ENCODE data around the gene EHD3.

Gene EHD3

DNA sequence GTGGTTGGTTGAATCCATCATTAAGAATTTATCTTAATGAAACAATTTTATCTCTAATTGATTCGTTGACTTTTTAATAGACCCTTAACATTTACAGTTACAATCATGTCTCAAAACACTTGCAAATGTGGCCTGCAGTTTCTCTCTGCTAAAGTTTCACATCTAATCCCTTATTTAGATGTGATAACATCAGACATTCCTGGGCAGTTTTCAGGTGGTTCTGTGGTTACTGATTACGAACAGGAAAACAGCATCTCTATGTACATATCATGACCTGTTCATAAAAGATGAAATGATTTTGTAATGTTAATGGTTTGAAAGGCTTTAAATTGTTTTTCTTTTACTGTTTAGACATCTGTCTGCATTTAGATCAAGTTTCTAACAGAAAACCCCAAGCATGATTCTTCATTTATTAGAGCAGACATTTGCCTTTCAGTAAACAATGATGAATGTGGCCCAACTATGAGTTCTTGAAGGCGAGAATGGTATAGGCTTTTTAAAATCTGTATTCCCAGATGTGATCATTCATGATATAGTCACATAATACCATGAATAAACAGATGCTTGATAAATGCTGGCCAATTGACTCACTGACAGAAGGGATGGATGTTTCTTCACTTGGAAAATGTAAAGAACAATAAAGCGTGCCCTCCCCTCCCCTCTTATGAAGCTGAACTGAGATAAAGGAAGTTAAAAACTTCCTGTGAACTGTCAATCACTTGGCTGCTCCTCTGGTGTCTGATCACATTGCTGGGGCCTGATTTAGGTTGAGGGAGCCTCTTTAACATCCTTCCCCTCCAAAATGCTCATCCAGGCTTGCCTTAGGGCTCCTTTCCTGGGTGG lies 20.1 kb upstream of the EHD3 start:
- DNase-seq: peak in 1 of 3 donors; percentile 4

- no peak for DNase-seq
Measured at GRCh38 chr2:31214444-31214915, 19.5 kb upstream of the EHD3 start.

DNA sequence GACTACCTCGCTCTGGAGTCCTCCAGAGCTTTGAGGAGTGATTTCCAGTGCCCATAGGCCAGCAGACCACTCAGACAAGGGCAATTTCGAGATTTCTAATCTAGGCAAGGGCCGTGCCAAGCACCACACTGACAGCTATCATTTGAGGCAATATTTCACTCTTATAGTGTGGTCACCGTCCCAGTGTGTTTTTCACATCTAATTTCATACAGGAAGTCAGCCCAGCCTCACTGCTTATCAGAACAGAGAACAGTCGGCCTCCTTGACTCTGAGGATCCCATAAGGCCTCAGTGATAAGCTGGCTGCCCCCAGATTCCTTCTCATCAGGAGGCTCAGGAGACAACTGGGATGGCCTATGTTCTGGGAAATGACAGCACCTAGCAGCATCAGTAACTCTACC lies 17.2 kb upstream of the EHD3 start:
- DNase-seq: no peak

GRCh38 chr2:31217465-31218200 lies 16.3 kb upstream of the EHD3 start, which contains the start of gene CAPN14:
CAPN14 (minus strand) TSS chr2:31217515; CDS start chr2:31205447, 12,068 bp downstream.
- no peak for DNase-seq

GRCh38 chr2:31219131-31219969 lies 14.6 kb upstream of the EHD3 start:
- peak; percentile 73 to 86 (median 85) for DNase-seq

DNA sequence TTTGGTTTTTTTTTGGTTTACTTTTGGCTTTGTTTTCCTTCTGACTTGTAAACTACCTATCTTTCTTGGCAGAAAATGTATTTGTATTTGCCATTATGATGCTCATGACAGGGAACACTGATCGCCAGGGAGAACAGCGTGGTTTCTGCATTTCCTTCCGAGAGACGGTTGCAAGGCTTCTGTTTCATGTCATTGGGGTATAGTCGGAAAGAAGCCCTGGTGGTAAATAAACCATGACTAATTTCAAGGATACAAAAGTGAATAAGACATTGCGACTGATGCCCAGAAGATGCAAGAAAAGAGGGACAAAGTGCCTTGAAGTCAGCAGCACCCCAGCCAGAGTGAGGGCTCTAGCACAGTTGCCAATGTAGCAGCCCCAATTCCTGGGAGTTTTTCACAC lies 12.4 kb upstream of the EHD3 start:
- DNase-seq: peak in 1 of 3 donors; percentile 10

- DNase-seq: peak in 1 of 3 donors; percentile 27
Measured at GRCh38 chr2:31222071-31222470, 11.9 kb upstream of the EHD3 start.

- DNase-seq: no peak
Measured at GRCh38 chr2:31223026-31223425, 10.9 kb upstream of the EHD3 start.

- DNase-seq: no peak
Measured at GRCh38 chr2:31223749-31224148, 10.2 kb upstream of the EHD3 start.

DNA sequence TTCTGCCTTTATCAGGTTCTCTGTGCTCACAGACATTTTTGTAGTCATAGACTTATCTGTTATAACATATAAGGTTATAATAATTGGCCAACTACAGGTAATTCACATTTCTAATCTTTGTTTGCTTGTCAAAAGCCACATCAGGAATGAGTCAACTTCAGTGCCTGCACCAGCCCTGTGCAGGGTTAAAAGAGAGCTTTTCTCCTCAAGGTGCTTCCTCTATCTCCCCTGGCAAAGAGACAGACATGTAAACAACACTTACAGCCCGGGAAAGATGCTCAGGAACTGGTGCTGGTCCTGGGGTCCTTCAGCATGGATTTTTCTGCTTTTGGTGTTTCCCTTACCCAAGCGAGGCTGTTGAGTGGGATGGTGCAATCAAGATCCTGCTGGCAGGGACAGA lies 7.7 kb upstream of the EHD3 start:
- DNase-seq: no peak

GRCh38 chr2:31227110-31227509 lies 6.8 kb upstream of the EHD3 start:
- no peak for DNase-seq

GRCh38 chr2:31227711-31228125 lies 6.2 kb upstream of the EHD3 start:
- no peak for DNase-seq

DNA sequence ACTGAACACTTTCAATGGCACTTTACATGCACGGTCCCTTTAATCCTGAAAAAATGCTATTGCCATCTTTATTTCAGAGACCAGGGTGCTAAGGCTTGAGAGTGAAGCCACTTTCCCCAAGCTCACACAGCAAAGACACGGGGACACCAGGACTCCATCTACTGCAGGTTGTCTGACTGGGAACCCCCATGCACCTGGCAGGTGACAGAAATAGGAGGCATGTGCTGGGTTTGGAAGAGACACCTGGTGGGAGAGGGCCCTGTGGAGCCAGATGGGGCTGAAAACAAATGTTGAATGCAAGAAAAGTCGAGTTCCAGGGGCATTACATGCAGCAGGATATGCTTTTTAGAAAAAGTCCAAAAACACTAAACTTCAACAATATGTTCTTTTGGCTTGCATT lies 5.2 kb upstream of the EHD3 start:
- no peak for DNase-seq

DNA sequence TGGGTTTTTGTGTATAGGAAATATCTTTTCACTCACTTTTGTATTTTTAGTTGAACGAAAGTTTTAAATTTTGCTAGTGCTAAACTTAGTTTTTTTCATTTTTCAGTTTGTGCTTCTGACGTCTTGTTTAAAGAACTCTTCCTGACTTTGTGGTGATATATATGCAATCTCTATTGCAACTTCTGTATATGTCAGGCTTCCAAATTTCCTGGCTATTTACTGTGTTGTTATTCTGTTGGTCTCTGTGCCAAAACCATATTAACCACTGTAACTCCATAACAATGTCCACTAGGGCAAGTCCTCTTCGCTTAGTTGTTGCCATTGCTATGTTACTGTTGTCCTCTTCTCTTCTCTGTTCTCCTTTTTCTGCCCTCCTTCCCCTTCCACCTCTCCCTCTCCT lies 3.2 kb upstream of the EHD3 start:
- DNase-seq: no peak

DNA sequence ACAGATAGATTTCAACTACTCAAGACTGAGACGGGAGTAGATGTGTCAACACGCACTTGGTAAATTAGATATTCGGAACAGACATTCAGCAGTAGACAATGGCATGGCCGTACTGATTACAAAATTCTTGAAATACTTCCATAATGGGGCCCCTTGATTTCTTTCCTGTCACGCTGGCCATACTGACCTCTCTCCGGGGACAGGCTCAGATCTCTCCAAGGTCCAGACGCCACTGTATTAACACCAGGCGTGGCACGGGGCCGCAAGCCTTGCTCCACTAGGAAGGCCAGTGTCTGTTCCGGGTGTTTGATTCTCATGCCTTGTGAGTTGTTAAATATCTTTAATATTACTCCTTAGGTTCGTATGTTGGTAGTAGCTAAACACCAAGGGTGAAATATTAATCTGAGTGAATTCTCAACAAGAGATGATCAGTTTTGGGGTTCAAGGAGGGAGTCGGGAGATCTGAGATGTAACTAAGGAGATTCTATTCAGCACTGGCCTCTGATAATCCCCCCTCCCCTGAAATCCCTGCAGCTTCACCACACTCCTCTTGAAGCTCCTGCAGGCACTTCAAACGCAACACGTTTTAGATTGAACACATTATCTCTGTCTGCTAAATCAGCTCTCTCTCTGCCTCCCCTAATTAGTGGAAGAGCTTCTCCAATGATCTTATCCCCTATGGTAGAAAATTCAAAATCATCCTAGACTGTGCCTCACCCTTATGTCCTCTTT lies 2.2 kb upstream of the EHD3 start:
- DNase-seq: no peak

- peak in 1 of 3 donors; percentile 6 for DNase-seq
Measured at GRCh38 chr2:31232586-31232985, 1.4 kb upstream of the EHD3 start.

GRCh38 chr2:31233231-31233630 lies 721 bp upstream of the EHD3 start:
- DNase-seq: peak in 2 of 3 donors; percentile 13 to 26

- DNase-seq: no peak
Measured at GRCh38 chr2:31234683-31235503, 941 bp downstream of the EHD3 start.

- DNase-seq: peak in 1 of 3 donors; percentile 11
Measured at GRCh38 chr2:31235504-31235902, 1.6 kb downstream of the EHD3 start.

DNA sequence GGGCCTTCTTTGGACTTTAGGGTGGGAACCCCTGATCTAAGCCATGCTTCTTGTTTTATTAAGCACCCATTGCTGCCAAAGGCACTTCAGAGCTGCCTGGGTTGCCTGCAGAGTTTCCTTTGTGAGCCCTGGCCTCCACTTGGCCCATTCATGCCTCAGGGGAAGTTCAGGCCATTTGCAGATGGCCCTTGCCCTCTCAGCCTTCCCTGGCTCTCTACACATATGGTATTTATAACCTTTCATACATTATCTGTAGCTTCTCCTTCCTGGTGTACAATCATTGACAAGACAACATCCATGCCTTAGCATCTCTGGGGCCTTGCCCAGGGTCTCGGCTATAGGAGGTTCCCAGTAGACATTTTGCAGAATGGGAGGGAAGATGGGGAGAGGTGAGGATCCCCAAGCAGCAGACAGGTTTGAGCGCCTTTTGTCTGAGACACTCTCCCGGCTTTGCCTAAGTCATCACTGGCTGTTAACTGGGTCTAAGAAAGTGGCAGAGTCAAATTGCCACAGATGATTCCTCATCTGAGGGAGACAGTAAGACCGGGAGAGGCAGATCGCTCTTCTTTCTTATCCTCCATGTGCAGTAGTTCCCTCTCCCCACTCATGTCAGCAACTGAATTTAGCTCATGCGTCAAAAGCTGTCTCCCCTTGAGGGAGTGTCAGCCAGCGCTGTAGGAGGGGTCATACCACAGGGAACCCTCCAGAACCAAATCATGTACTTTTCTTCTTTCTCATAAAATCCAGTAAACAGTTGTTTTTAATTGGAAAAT lies 2.7 kb downstream of the EHD3 start:
- no peak for DNase-seq

Measured in suppressor macrophage treated with lipopolysaccharide for 1 hour (primary cell).